HG03039 (cell line): ENCODE data around the gene GNG8.
"Not testable (repeated sequence)": the region's sequence is repeated elsewhere in the genome, so short reads cannot be mapped to it uniquely, and the experiment has no call there.

Source experiments
- ATAC-seq: cut with Tn5 transposase; IDR thresholded peaks from one replicate; pipeline ENCODE4 v1.9.1; 2021; ENCODE audit warnings: mild to moderate bottlenecking, moderate library complexity; ENCODE audit not compliant: unreplicated experiment

Gene GNG8

GRCh38 chr19:46648060-46648960 is 12.3 kb upstream of the GNG8 start:
- no peak for ATAC-seq

DNA sequence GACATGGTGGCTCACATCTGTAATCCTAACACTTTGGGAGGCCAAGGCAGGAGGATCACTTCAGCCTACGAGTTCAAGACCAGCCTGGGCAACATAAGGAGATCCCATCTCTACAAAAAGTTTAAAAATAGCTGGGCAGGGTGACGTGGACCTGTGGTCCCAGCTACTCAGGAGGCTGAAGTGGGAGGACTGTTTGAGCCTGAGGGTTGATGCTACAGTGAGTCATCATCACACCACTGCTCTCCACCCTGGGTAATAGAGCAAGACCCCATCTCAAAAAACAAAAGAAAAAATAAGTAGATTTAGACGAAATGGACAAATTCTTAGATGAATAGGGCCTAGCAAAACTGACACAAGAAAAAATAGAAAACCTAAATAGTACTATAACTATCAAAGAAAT is 10.4 kb upstream of the GNG8 start:
- no peak for ATAC-seq

DNA sequence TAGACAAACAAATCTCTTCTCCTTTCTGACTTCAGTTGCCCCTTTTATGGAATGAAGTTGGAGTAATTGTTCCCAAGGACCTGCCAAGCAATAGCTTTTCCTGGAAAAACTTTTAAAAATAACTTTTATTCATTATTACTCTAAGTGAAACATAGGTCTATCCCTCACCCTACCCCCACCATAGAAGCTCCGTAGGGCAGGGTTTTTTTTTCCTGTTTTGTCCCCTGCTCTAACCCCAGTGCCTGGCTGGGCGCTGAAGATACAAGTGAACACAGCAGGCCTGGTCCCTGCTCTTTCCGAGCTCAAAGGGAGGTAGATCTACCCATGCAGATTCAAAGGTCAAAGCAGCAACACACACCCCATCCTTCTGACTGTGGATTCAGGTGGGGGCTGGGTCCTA is 8.7 kb upstream of the GNG8 start:
- no peak for ATAC-seq

GRCh38 chr19:46640656-46641055 is 4.7 kb upstream of the GNG8 start:
- ATAC-seq: no peak

DNA sequence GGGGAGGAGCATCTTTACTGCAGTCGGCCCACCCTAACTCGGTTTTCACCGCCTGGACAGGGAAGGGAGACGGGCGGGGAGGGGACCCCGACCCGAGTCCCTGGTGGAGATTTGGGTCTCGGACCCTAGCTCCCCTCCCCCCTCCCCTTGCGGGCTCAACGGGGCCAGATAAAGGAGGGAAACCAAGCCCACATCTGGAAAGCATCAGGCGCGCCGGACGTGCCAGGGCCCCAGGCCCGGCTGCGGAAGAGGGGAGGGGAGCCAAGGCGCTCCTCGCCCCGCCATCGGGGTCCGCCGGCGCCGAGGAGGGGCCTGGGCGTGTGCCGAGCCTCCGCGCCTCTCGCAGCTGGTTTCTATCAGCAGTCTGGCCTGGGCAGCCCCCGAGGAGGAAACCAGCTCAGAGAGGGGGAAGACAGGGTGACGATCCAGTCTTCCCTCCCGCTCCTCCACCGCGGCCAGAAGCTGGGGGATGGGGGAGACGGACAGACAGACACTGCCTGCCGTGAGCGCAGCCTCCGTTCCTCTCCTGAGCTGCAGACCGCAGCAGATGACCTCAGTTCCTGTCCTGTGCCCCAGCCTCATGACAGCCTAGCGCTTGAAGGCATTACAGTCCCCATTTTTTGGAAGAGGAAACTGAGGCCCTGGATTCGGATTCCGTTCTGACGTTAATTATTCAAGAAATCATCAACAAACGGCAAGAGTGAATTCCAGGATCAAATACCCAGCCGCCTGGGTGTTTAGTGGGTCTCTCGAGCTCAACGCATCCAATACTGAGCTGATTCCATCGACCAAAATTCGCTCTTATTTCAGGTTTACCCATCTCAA is 3.6 kb upstream of the GNG8 start:
- no peak for ATAC-seq

GRCh38 chr19:46637224-46637623 is 1.2 kb upstream of the GNG8 start:
- ATAC-seq: no peak

DNA sequence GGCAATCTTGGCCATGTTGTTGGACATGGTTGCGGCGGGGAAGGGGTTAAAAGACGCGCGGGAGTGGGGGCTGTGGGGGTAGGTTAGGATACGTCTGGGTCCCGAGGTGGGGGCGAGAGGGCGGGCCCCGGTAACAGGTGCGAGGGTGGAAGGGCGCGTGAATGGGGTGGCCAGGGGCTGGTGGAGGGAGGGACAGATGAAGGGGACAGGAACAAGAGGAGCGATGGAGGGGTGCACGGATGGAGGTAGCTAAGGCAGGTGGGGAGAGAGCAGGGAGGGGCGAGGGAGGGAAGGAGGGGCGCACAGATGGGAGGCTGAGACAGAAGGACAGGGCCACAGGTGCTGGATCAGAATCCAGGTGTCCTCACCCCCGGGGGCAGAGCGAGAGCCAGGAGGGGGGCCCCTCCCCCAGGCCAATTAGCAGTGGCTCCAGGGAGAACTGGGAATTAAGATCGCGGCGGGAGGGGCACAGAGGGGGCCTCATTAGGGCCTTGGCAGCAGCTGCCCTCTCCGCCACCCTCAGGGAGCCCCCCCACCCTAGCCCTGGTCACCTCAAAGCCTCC is 1.3 kb downstream of the GNG8 start:
- ATAC-seq: no peak

GRCh38 chr19:46634045-46634655 is 1.9 kb downstream of the GNG8 start:
- peak; percentile 51 for ATAC-seq

DNA sequence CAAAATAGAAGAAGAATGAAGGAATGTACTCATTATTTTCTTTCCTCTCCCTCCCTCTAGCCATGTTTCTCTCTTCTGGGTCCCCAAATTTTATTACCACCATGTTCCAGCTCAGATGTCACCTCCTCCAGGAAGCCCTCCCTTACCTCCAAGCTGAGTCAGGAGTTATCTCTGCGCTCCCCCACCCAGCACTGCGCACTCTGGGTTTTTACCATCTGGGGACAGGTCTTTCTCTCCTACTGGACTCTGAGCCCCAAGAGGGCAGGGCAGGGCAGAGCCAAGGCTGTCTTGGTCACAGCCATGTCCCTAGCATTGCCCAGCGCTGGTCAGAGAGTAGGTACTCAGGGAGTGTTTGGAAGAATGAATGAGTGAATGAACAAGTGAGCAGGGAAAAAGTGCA is 2.9 kb downstream of the GNG8 start:
- ATAC-seq: no peak

DNA sequence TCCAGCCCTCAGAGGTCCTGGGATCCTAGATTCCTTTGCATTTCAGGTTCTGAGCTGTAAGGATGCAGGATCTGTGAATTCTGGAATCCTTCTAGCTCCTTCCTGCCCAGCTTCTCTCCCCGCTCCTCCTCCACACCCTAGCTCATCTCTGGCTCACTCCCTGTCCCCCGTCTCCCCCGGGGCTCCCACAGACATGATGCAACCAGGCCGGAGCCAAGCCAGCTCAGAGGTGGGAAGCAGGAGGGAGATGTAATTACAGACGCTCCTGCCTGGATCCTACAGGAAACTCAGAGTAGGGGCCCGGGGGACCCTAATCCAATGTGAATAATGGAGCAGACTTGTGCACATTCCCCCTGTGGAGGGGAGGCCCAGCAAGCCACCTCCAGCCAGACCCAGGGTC is 4.5 kb downstream of the GNG8 start:
- ATAC-seq: no peak

DNA sequence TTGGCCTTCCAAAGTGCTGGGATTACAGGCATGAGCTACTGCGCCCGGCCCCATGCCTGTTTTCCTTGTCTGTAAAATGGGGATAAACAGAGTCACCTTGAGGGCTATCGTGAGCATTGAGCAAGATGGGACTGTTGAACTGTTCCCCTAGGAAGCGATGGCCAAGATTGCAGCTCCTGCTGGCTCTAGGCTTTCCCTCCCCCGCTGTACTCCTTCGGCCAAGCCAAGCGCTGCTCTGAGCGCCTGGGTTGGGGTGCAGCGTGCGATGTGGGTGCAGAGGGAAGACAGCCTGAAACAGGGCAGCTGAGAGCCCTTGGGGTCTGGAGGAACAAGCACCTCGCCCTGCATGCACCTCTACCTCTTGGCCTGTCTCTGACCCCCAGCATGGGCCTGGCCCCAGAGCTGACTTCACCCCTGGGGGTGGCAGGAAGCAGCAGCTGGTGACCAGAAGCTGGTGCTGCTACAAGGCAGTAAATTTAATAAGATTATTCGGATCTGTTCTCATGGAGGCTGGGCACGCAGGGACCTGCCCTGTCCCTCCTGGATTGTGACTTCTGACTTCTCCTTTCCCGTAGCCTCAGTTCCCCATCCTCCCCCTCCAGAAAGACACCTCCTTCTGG is 5.3 kb downstream of the GNG8 start:
- no peak for ATAC-seq

DNA sequence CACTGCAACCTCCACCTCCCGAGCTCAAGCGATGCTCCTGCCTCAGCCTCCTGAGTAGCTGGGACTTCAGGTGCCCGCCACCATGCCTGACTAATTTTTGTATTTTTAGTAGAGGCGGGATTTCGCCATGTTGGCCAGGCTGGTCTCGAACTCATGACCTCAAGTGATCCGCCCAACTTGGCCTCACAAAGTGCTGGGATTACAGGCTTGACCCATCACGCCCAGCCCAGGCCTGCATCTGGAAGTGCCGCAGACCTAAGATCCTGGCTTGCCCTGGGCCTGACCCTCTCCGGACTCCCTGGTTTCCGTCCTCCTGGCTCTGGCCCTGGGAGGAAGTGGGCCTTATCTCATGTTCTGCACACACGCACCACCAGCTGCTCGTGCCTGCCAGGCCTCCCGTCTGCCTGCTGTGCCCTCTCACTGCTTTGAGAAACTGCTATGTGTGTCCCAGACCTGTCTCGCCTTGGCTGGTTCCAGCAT is 6.4 kb downstream of the GNG8 start:
- no peak for ATAC-seq

DNA sequence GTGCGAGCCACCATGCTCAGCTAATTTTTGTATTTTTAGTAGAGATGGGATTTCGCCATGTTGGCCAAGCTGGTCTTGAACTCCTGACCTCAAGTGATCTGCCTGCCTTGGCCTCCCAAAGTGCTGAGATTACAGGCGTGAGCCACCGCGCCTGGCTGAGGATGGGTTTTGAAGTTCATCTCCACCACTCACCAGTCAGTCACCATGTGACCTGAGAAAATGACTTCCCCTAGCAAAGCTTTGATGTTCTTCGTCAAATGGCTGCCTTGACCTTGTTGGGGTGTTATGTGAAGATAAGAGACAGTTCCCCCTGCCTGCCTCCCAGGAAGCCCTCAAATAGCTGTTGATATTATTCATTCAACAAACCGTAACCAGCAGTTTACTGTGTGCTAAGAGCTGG is 7.0 kb downstream of the GNG8 start:
- ATAC-seq: not testable (repeated sequence)

- no peak for ATAC-seq
These were observed 9.6 kb downstream of the GNG8 start for GRCh38 chr19:46626446-46626845.

GRCh38 chr19:46625731-46626130 is 10.3 kb downstream of the GNG8 start:
- no peak for ATAC-seq

GRCh38 chr19:46624958-46625661 is 10.9 kb downstream of the GNG8 start, which contains the start of gene PTGIR:
PTGIR (minus strand) TSS chr19:46625089; CDS start chr19:46624225, 864 bp downstream.
- no peak for ATAC-seq

DNA sequence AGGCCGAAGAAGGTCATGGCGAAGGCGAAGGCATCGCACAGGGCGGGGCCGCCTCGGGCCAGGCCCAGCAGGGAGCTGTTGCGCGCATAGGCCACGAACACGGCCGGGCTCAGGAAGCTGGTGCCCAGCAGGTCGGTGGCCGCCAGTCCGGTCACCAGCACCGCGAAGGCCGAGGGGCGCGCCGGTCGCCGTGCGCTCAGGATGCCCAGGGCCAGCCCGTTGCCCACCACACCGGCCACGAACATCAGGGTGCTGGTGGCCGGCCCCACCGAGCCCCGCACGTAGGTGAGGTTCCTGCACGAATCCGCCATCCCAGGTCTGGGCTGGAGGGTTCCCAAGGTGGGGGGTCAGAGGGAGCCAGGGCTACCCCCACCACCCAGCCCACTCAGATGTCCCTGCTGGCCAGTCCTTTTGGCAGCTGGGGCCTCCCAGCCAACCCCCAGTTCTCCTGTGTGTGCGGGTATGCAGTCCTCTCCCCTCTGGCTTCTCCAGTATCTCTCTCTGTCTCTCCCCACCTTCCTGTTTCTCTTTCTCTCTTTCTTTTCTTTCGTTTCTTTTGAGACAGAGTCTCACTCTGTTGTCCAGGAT is 12.0 kb downstream of the GNG8 start:
- no peak for ATAC-seq

GRCh38 chr19:46622118-46622446 is 13.9 kb downstream of the GNG8 start:
- ATAC-seq: no peak

DNA sequence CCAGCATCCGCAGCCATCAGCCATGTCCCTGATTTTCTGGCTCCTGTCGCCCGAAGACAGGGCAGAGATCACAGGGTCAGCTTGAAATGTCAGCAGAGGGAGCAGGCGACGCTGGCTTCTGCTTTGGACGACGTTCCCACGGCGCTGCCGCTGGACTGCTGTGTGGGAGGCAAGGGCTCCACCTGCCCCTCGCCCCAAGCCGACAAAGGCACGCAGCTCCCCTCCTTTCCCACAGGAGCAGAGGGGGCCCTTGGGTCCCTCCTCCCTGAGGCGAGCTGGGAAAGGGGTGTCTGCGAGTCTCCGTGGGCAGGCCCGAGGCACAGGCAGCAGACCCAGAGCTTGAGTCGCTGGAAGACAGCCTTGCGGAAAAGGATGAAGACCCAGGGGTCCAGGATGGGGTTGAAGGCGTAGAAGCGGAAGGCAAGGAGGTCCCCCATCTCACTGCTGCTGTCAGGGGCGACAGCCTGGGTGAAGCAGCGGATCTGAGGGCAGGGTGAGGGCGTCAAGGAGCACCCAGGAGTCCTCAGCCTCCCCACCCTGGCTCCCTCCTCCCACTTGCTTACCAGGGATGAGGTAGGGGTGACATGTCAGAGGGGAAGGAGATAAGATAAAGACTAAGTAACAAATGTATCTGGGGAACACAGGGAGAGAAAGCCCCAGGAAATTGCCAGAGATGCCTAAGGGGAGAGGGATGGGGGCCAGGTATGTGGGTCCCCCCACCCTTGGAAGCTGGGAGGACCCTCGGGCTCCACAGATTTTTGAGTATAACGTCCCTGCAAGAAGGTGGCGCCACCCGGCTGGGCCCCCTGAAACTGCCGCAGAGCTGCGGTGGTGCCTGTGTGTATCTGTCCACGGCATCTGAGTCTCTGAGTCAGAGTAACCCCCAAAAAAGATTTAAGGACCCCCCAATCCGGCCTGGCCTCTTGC is 14.5 kb downstream of the GNG8 start:
- ATAC-seq: no peak
